Fibroblast of mammary gland (primary cell): ENCODE measurements around the gene PDE4B.

Experiments used
- DNase-seq: peaks from one replicate; pipeline ENCODE4 v3.0.0-alpha.2; 2010; ENCODE audit warnings: low read depth
- H3K4me3 ChIP-seq: 2 replicates; pipeline ENCODE4 v1.5.1; 2011; ENCODE audit warnings: low read depth, mild to moderate bottlenecking, low read length, moderate library complexity; ENCODE audit not compliant: control insufficient read depth
- CTCF ChIP-seq: conservative IDR thresholded peaks from 2 replicates; pipeline ENCODE4 v1.5.1; 2011; ENCODE audit warnings: low read depth, low read length, inconsistent platforms; ENCODE audit not compliant: control insufficient read depth, insufficient read depth

The PDE4B gene

GRCh38 chr1:65939636-65940035, 146.9 kb downstream of the PDE4B start:
- no peak for TF ChIP-seq CTCF
- DNase-seq, result peak; percentile 29
- no peak overlapping the region for H3K4me3 ChIP-seq

GRCh38 chr1:65940126-65940525, 147.4 kb downstream of the PDE4B start:
- DNase-seq, result no peak
- TF ChIP-seq CTCF, result no peak
- H3K4me3 ChIP-seq, result no peak overlapping the region

DNA sequence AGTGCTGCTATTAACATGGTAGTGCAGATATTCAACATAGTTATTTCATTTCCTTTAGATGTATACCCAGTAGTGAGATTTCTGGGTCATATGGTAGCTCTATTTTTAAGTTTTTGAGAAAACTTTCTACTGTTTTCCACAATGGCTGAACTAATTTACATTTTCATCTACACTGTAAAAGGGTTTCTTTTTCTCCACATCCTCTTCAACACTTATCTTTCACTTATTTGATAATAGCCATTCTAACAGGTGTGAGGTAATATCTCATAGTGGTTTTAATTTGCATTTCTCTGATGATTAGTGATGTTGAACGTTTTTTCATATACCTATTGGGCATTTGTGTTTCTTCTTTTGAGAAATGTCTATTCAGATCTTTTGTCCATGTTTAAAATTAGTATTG, 149.8 kb downstream of the PDE4B start:
- H3K4me3 ChIP-seq, result no peak overlapping the region
- no peak for DNase-seq
- TF ChIP-seq CTCF, result no peak

- DNase-seq, result peak; percentile 12
- no peak overlapping the region for H3K4me3 ChIP-seq
- TF ChIP-seq CTCF, result no peak
Measured at GRCh38 chr1:65946376-65946775, 153.7 kb downstream of the PDE4B start.

DNA sequence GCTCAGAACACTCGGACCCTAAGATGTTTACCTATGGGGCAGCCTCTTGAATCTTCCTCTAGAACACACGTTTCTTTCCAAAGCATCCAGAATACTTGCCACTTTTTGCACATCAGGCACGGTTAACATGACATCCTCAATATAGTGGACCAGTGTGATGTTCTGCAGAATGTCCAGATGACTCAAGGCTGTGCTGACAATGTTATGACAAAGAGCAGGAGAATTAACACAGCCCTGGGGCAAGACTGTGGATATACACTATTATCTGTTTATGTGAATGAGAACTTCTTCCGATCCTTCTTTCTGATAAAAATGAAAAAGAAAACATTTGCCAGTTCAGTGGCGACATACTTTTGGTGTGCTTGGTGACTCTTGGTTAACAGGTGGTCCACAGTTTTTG, 154.3 kb downstream of the PDE4B start:
- no peak for TF ChIP-seq CTCF
- DNase-seq, result no peak
- no peak overlapping the region for H3K4me3 ChIP-seq

GRCh38 chr1:65948609-65949229, 156.0 kb downstream of the PDE4B start:
- no peak overlapping the region for H3K4me3 ChIP-seq
- TF ChIP-seq CTCF, result peak; percentile 54
- DNase-seq, result peak; percentile 91

DNA sequence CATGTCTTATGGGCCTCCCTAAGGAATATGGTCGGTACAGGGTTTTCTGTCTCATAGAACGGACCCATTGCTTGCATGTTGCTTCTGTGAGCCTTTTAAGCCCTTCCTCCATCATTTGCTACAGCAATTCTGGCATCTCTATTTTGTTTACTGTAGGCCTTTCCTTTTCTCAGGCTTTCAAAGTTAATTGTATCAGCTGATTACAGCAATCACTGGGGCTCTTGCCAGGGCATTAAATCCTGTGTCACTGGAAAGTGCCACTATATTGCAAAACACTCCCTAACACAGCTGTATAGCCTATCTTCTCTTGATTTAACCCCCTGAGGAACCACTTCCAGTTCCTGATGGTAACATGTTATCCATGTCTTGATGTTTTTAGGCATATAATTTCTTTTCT, 156.5 kb downstream of the PDE4B start:
- DNase-seq, result peak; percentile 57
- no peak for TF ChIP-seq CTCF
- no peak overlapping the region for H3K4me3 ChIP-seq
